H9 (cell line): Measurements from ENCODE around the gene HMOX1. TPM values are rescaled to one million over a fixed set of nuclear protein-coding genes. Genes with fewer than 3 reads are reported as not detected.

Experiments used
- DNase-seq: peaks from one replicate; pipeline ENCODE4 v3.0.0-alpha.2; 2017
- H2AFZ ChIP-seq: one replicate; pipeline ENCODE4 v1.6.1; 2013; ENCODE audit warnings: mild to moderate bottlenecking, low read length, control low read depth, moderate library complexity
- H2AK5ac ChIP-seq: 2 replicates; pipeline ENCODE4 v1.6.1; 2013; ENCODE audit warnings: low read length, control low read depth, mixed read lengths; ENCODE audit not compliant: insufficient read length
- H2BK120ac ChIP-seq: one replicate; pipeline ENCODE4 v1.6.1; 2013; ENCODE audit warnings: low read depth, mild to moderate bottlenecking, low read length, control low read depth, inconsistent platforms; ENCODE audit not compliant: poor library complexity, severe bottlenecking
- H2BK12ac ChIP-seq: 2 replicates; pipeline ENCODE4 v1.6.1; 2013; ENCODE audit warnings: low read length, control low read depth, mixed read lengths, low read depth; ENCODE audit not compliant: insufficient read length
- H2BK15ac ChIP-seq: 2 replicates; pipeline ENCODE4 v1.6.1; 2013; ENCODE audit warnings: low read depth, low read length, control low read depth
- H2BK20ac ChIP-seq: one replicate; pipeline ENCODE4 v1.6.1; 2013; ENCODE audit warnings: low read depth, mild to moderate bottlenecking, low read length, control low read depth, inconsistent platforms; ENCODE audit not compliant: poor library complexity, severe bottlenecking
- H2BK5ac ChIP-seq: 2 replicates; pipeline ENCODE4 v1.6.1; 2013; ENCODE audit warnings: low read length, control low read depth, mixed read lengths; ENCODE audit not compliant: insufficient read length
- H3K14ac ChIP-seq: 2 replicates; pipeline ENCODE4 v1.6.1; 2013; ENCODE audit warnings: low read length, control low read depth; ENCODE audit not compliant: insufficient read depth
- H3K18ac ChIP-seq: 2 replicates; pipeline ENCODE4 v1.6.1; 2013; ENCODE audit warnings: low read depth, mild to moderate bottlenecking, mixed read lengths, low read length, control low read depth; ENCODE audit not compliant: insufficient read length
- H3K23ac ChIP-seq: 2 replicates; pipeline ENCODE4 v1.6.1; 2013; ENCODE audit warnings: low read length, control low read depth, mixed read lengths, low read depth; ENCODE audit not compliant: insufficient read length
- H3K23me2 ChIP-seq: 2 replicates; pipeline ENCODE4 v1.6.1; 2013; ENCODE audit warnings: low read depth, mild to moderate bottlenecking, mixed read lengths, low read length, control low read depth; ENCODE audit not compliant: insufficient read length, poor library complexity, severe bottlenecking
- H3K27ac ChIP-seq: 2 replicates; pipeline ENCODE4 v1.5.1; 2013; ENCODE audit warnings: low read length, control low read depth, mixed read lengths, low read depth; ENCODE audit not compliant: insufficient read length
- H3K27me3 ChIP-seq: 2 replicates; pipeline ENCODE4 v1.6.1; 2013; ENCODE audit warnings: low read length, control low read depth, inconsistent platforms; ENCODE audit not compliant: insufficient read depth
- H3K4ac ChIP-seq: 2 replicates; pipeline ENCODE4 v1.6.1; 2013; ENCODE audit warnings: low read depth, mild to moderate bottlenecking, control low read depth, inconsistent platforms, low read length, moderate library complexity
- H3K4me1 ChIP-seq: 2 replicates; pipeline ENCODE4 v1.6.1; 2013; ENCODE audit warnings: low read length, control low read depth, inconsistent platforms; ENCODE audit not compliant: insufficient read depth
- H3K4me2 ChIP-seq: 2 replicates; pipeline ENCODE4 v1.6.1; 2013; ENCODE audit warnings: low read length, control low read depth, mixed read lengths; ENCODE audit not compliant: insufficient read length, insufficient read depth
- H3K56ac ChIP-seq: 2 replicates; pipeline ENCODE4 v1.6.1; 2013; ENCODE audit warnings: low read depth, mild to moderate bottlenecking, mixed read lengths, low read length, control low read depth; ENCODE audit not compliant: insufficient read length
- H3K79me1 ChIP-seq: 2 replicates; pipeline ENCODE4 v1.6.1; 2013; ENCODE audit warnings: low read depth, mild to moderate bottlenecking, moderate library complexity, low read length, control low read depth, inconsistent platforms; ENCODE audit not compliant: insufficient read depth, poor library complexity, severe bottlenecking
- H3K79me2 ChIP-seq: 2 replicates; pipeline ENCODE4 v1.6.1; 2013; ENCODE audit warnings: low read length, control low read depth, inconsistent platforms; ENCODE audit not compliant: insufficient read depth
- H3K9ac ChIP-seq: 2 replicates; pipeline ENCODE4 v1.6.1; 2013; ENCODE audit warnings: low read length, control low read depth, mixed read lengths; ENCODE audit not compliant: insufficient read length; ENCODE audit errors: extremely low read depth
- H3K9me3 ChIP-seq: one replicate; pipeline ENCODE4 v1.6.1; 2013; ENCODE audit warnings: low read depth, low read length, inconsistent platforms; ENCODE audit not compliant: control insufficient read depth
- H3T11ph ChIP-seq: one replicate; pipeline ENCODE4 v1.6.1; 2013; ENCODE audit warnings: mild to moderate bottlenecking, low read length, control low read depth, inconsistent platforms
- H4K20me1 ChIP-seq: one replicate; pipeline ENCODE4 v1.6.1; 2013; ENCODE audit not compliant: control insufficient read depth, insufficient read length, insufficient read depth
- H4K5ac ChIP-seq: 2 replicates; pipeline ENCODE4 v1.6.1; 2013; ENCODE audit warnings: low read depth, mild to moderate bottlenecking, mixed read lengths, low read length, control low read depth; ENCODE audit not compliant: insufficient read length
- H4K8ac ChIP-seq: replicated peaks from 2 replicates; pipeline ENCODE4 v1.6.1; 2013; ENCODE audit warnings: low read length, control low read depth, mixed read lengths, low read depth; ENCODE audit not compliant: insufficient read length
- H4K91ac ChIP-seq: 2 replicates; pipeline ENCODE4 v1.6.1; 2013; ENCODE audit warnings: low read depth, mild to moderate bottlenecking, moderate library complexity, mixed read lengths, low read length, control low read depth; ENCODE audit not compliant: insufficient read length
- H3K27ac Mint-ChIP-seq, 3 experiments: 2 replicates in 2 of 3; 3 replicates in 1 of 3; pipeline ENCODE4 v1.8.0; 2020 to 2021; ENCODE audit warnings: mixed read lengths in 3 of 3, mild to moderate bottlenecking in 1 of 3, moderate library complexity in 1 of 3
- H3K27me3 Mint-ChIP-seq: 2 replicates; pipeline ENCODE4 v1.8.0; 2021; ENCODE audit warnings: low read depth, mild to moderate bottlenecking, moderate library complexity, mixed read lengths
- H3K36me3 Mint-ChIP-seq, 3 experiments: 2 replicates in 2 of 3; 3 replicates in 1 of 3; pipeline ENCODE4 v1.8.0; 2020 to 2021; ENCODE audit warnings: low read depth in 3 of 3, mixed read lengths in 3 of 3; ENCODE audit not compliant: insufficient read depth in 1 of 3
- H3K4me1 Mint-ChIP-seq, 2 experiments: 2 replicates each; pipeline ENCODE4 v1.8.0; 2020; ENCODE audit warnings: mixed read lengths in 2 of 2
- H3K4me3 Mint-ChIP-seq, 2 experiments: 2 replicates in 1 of 2; 3 replicates in 1 of 2; pipeline ENCODE4 v1.8.0; 2020 to 2021; ENCODE audit warnings: mild to moderate bottlenecking in 2 of 2, mixed read lengths in 2 of 2, moderate library complexity in 1 of 2
- H3K9me3 Mint-ChIP-seq, 2 experiments: 2 replicates in 1 of 2; 3 replicates in 1 of 2; pipeline ENCODE4 v1.8.0; 2020; ENCODE audit warnings: mild to moderate bottlenecking in 2 of 2, mixed read lengths in 2 of 2, moderate library complexity in 1 of 2
- CTCF ChIP-seq: fragments of 200-600 bp; sonication (generic); conservative IDR thresholded peaks from 3 replicates; pipeline ENCODE4 v1.8.0; 2021; ENCODE audit warnings: antibody characterized with exemption, mild to moderate bottlenecking
- WGBS: extraction: QIAGEN DNeasy Blood & Tissue Kit; methylation state at CpG from one replicate; pipeline ENCODE4 v1.1.7; 2013; ENCODE audit warnings: missing lambda C conversion rate, low lambda C conversion rate, mixed read lengths; ENCODE audit not compliant: insufficient read length; ENCODE audit errors: extremely low coverage; 5-methylcytosine and 5-hydroxymethylcytosine counted together
- total RNA-seq: library from RNA; stranded (reverse); gene quantifications from 2 replicates; pipeline ENCODE4 v1.2.1, GENCODE V29; 2021

HMOX1 gene
- total RNA-seq, 1 experiment from 2014 or later, result 22.7 TPM

DNA sequence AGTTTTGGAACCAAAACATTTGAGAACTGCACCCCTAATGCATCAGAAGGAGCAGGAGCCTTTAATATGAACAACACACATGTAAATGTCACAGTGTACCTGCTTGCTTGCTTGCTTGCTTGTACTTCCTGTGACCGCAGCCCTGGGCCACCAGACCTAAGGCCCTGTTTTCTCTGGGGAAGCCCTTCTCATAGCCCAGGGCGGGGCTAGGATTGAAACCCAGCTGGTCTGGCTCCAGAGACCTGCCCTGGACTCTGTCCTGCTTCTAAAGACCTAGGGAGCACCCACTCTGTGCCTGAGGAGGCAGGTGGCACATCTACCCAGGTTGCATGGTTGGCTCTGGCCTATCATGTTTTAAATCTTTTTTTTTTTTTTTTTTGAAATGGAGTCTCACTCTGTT is 11.5 kb downstream of the HMOX1 start:
- Mint-ChIP-seq H3K27me3 (no peaks in the 10 kb centered on the region), H3K9me3 (no peaks in the 10 kb centered on the region; a peak in 1 of 5 replicates), H3K4me1 (peaks cover 4 to 8% of the 10 kb centered on the region in 2 experiments; a peak in 3 of 4 replicates), H3K27ac (no peak overlapping the region), H3K4me3 (no peak overlapping the region), H3K36me3 (peaks cover 7 to 36% (median 12%) of the 10 kb centered on the region in 3 experiments; a peak in 4 of 7 replicates)
- no peak overlapping the region for H2AK5ac ChIP-seq
- no peaks in the 10 kb centered on the region for H3K4me1 ChIP-seq
- H3K18ac ChIP-seq, result no peak overlapping the region
- no peak overlapping the region for H4K8ac ChIP-seq
- no peak overlapping the region for H3K4me2 ChIP-seq
- no peaks in the 10 kb centered on the region for H3K79me2 ChIP-seq
- H4K20me1 ChIP-seq, result no peaks in the 10 kb centered on the region
- no peak overlapping the region for H3K9ac ChIP-seq
- H2BK5ac ChIP-seq, result no peak overlapping the region
- H4K5ac ChIP-seq, result no peak overlapping the region
- no peak overlapping the region for H2AFZ ChIP-seq
- no peak overlapping the region for H2BK12ac ChIP-seq
- DNase-seq, result no peak
- H2BK120ac ChIP-seq, result no peak overlapping the region
- H3K4ac ChIP-seq, result no peak overlapping the region
- H3K23ac ChIP-seq, result no peak overlapping the region
- H3K23me2 ChIP-seq, result no peaks in the 10 kb centered on the region
- no peaks in the 10 kb centered on the region for H3K79me1 ChIP-seq
- no CpG with 5 or more reads among the region's 2 CpGs for WGBS
- H3K27me3 ChIP-seq, result no peaks in the 10 kb centered on the region
- TF ChIP-seq CTCF, result no peak
- no peak overlapping the region for H4K91ac ChIP-seq
- H3T11ph ChIP-seq, result no peak overlapping the region
- H2BK15ac ChIP-seq, result no peak overlapping the region
- H3K27ac ChIP-seq, result no peak overlapping the region
- H3K9me3 ChIP-seq, result no peaks in the 10 kb centered on the region
- H3K56ac ChIP-seq, result no peak overlapping the region
- no peak overlapping the region for H3K14ac ChIP-seq
- H2BK20ac ChIP-seq, result no peak overlapping the region
